Tibial nerve (tissue), 4 donors: Measurements from ENCODE around the gene PPIP5K2. TPM values are rescaled to one million over a fixed set of nuclear protein-coding genes. Genes with fewer than 3 reads are reported as not detected.

Experiments
- DNase-seq, 2 donors: peaks; one replicate each; pipeline ENCODE4 v3.0.0-alpha.2; 2019; ENCODE audit warnings: low spot score in 2 of 2
- H3K27ac ChIP-seq, 4 donors: fragments of 200-600 bp; sonication (generic) in 3 of 4; one replicate each; pipeline ENCODE4 v1.5.1; 2017 to 2019; ENCODE audit warnings: mild to moderate bottlenecking in 1 of 4
- H3K27me3 ChIP-seq, 2 donors: fragments of 200-600 bp; sonication (generic) in 1 of 2; one replicate each; pipeline versions ENCODE4 v1.5.1 to v1.6.0; 2017 to 2019
- H3K36me3 ChIP-seq, 3 donors: fragments of 200-600 bp; sonication (generic); one replicate each; pipeline ENCODE4 v1.5.1; 2018 to 2019
- H3K4me1 ChIP-seq, 4 donors: fragments of 200-600 bp; sonication (generic) in 3 of 4; one replicate each; pipeline ENCODE4 v1.5.1; 2017 to 2019
- H3K4me3 ChIP-seq, 4 donors: fragments of 200-600 bp; sonication (generic) in 3 of 4; one replicate each; pipeline ENCODE4 v1.5.1; 2017 to 2019; ENCODE audit warnings: mild to moderate bottlenecking in 1 of 4, moderate library complexity in 1 of 4
- H3K9me3 ChIP-seq, 4 donors: fragments of 200-600 bp; sonication (generic) in 3 of 4; one replicate each; pipeline ENCODE4 v1.5.1; 2017 to 2019
- CTCF ChIP-seq, 5 experiments: fragments of 200-600 bp in 3 of 5; fragments of 450-650 bp in 2 of 5; sonication (generic) in 3 of 5; IDR thresholded peaks; one replicate each; pipeline ENCODE4 v1.5.1; 2016 to 2019; ENCODE audit warnings: antibody characterized with exemption in 5 of 5, mild to moderate bottlenecking in 3 of 5, moderate library complexity in 2 of 5
- EP300 ChIP-seq, 2 donors: sonication (generic); formaldehyde crosslinking; IDR thresholded peaks; one replicate each; pipeline ENCODE4 v1.6.1; 2017; ENCODE audit warnings: antibody characterized with exemption in 2 of 2, mild to moderate bottlenecking in 1 of 2
- POLR2A ChIP-seq, 2 donors: fragments of 450-650 bp; IDR thresholded peaks; one replicate each; pipeline ENCODE4 v1.6.1; 2017; ENCODE audit warnings: antibody characterized with exemption in 2 of 2, mild to moderate bottlenecking in 2 of 2, moderate library complexity in 2 of 2
- WGBS, 2 donors: methylation state at CpG; one replicate each; pipeline ENCODE4 v1.1.5; 2018; 5-methylcytosine and 5-hydroxymethylcytosine counted together
- total RNA-seq, 4 donors: library from RNA; depleted of rRNA; stranded (reverse); fragments of >200 nt; gene quantifications; one replicate each; pipeline ENCODE4 v1.1.0, GENCODE V29; 2016

PPIP5K2 gene
- total RNA-seq, 4 donors from 2014 or later, result 36.6 to 62.1 (median 44.7) TPM

GRCh38 chr5:103148213-103148612 is 28.1 kb downstream of the PPIP5K2 start:
- H3K4me1 ChIP-seq, result no peaks in the 10 kb centered on the region
- no peak for DNase-seq
- no peaks in the 10 kb centered on the region for H3K9me3 ChIP-seq
- H3K36me3 ChIP-seq, result peaks cover 0 to 21% (median 0%) of the 10 kb centered on the region in 3 donors
- H3K27ac ChIP-seq, result no peak overlapping the region
- no peaks in the 10 kb centered on the region for H3K27me3 ChIP-seq
- TF ChIP-seq CTCF (IDR thresholded peaks at IDR 0.05), result no peak
- TF ChIP-seq POLR2A (IDR thresholded peaks at IDR 0.05), result no peak
- no peak for TF ChIP-seq EP300 (IDR thresholded peaks at IDR 0.05)
- 91 to 100% methylated on average over 1 of the region's 1 CpG for WGBS, 2 donors
- H3K4me3 ChIP-seq, result no peak overlapping the region

- H3K27ac ChIP-seq, result no peak overlapping the region
- H3K36me3 ChIP-seq, result peaks cover 0 to 41% (median 0%) of the 10 kb centered on the region in 3 donors
- H3K4me1 ChIP-seq, result no peaks in the 10 kb centered on the region
- TF ChIP-seq POLR2A (IDR thresholded peaks at IDR 0.05) (no peak), EP300 (IDR thresholded peaks at IDR 0.05) (no peak), CTCF (IDR thresholded peaks at IDR 0.05) (no peak)
- H3K9me3 ChIP-seq, result no peaks in the 10 kb centered on the region
- 97 to 98% methylated on average over 1 of the region's 1 CpG for WGBS, 2 donors
- no peak overlapping the region for H3K4me3 ChIP-seq
- DNase-seq, result no peak
- H3K27me3 ChIP-seq, result no peaks in the 10 kb centered on the region
Measured at GRCh38 chr5:103151156-103151555, 31.1 kb downstream of the PPIP5K2 start.

- Histone ChIP-seq H3K27me3 (no peaks in the 10 kb centered on the region), H3K4me3 (no peak overlapping the region), H3K9me3 (no peaks in the 10 kb centered on the region), H3K27ac (no peak overlapping the region), H3K36me3 (peaks cover 0 to 37% (median 3%) of the 10 kb centered on the region in 3 donors), H3K4me1 (no peaks in the 10 kb centered on the region)
- TF ChIP-seq POLR2A (IDR thresholded peaks at IDR 0.05) (no peak), CTCF (IDR thresholded peaks at IDR 0.05) (no peak), EP300 (IDR thresholded peaks at IDR 0.05) (no peak)
- no peak for DNase-seq
Measured at GRCh38 chr5:103166706-103167105, 46.6 kb downstream of the PPIP5K2 start.

GRCh38 chr5:103174147-103174546 is 54.0 kb downstream of the PPIP5K2 start:
- 93 to 95% methylated on average over 1 of the region's 1 CpG for WGBS, 2 donors
- Histone ChIP-seq H3K36me3 (peaks cover 3 to 33% (median 5%) of the 10 kb centered on the region in 3 donors), H3K27me3 (no peaks in the 10 kb centered on the region), H3K4me3 (no peak overlapping the region), H3K27ac (no peak overlapping the region), H3K9me3 (no peaks in the 10 kb centered on the region), H3K4me1 (no peaks in the 10 kb centered on the region)
- no peak for TF ChIP-seq EP300 (IDR thresholded peaks at IDR 0.05)
- TF ChIP-seq POLR2A (IDR thresholded peaks at IDR 0.05), result no peak
- no peak for TF ChIP-seq CTCF (IDR thresholded peaks at IDR 0.05)
- no peak for DNase-seq

- H3K4me1 ChIP-seq, result no peaks in the 10 kb centered on the region
- 81% methylated on average over 4 of the region's 4 CpGs for WGBS, 2 donors
- no peaks in the 10 kb centered on the region for H3K9me3 ChIP-seq
- DNase-seq, result no peak
- H3K36me3 ChIP-seq, result peaks cover 3 to 62% (median 5%) of the 10 kb centered on the region in 3 donors
- no peaks in the 10 kb centered on the region for H3K27me3 ChIP-seq
- H3K27ac ChIP-seq, result no peak overlapping the region
- H3K4me3 ChIP-seq, result no peak overlapping the region
- TF ChIP-seq POLR2A (IDR thresholded peaks at IDR 0.05) (no peak), EP300 (IDR thresholded peaks at IDR 0.05) (no peak), CTCF (IDR thresholded peaks at IDR 0.05) (no peak)
Measured at GRCh38 chr5:103177543-103177942, 57.4 kb downstream of the PPIP5K2 start.
